Stimulated activated naive CD4-positive, alpha-beta T cell treated with Interleukin-2 at 50 U/mL for 16 hours (primary cell): Measurements from ENCODE around the gene RNASE4.
"Not testable (repeated sequence)": the region's sequence is repeated elsewhere in the genome, so short reads cannot be mapped to it uniquely, and the experiment has no call there.

Experiments
- DNase-seq: peaks from one replicate; lab custom pipeline; 2025; lab: John Stamatoyannopoulos, UW

The RNASE4 gene

GRCh38 chr14:20698934-20699333, 14.6 kb downstream of the RNASE4 start:
- DNase-seq = no peak

- no peak for DNase-seq
Measured at GRCh38 chr14:20699931-20700330, 15.6 kb downstream of the RNASE4 start.

GRCh38 chr14:20700965-20701364, 16.6 kb downstream of the RNASE4 start:
- DNase-seq = not testable (repeated sequence)

- DNase-seq = no peak
Measured at GRCh38 chr14:20706657-20707355, 22.4 kb downstream of the RNASE4 start.

GRCh38 chr14:20707622-20708021, 23.3 kb downstream of the RNASE4 start:
- DNase-seq = no peak

- DNase-seq = no peak
Measured at GRCh38 chr14:20711261-20711660, 26.9 kb downstream of the RNASE4 start.

- no peak for DNase-seq
Measured at GRCh38 chr14:20711685-20712084, 27.3 kb downstream of the RNASE4 start.

- DNase-seq = no peak
Measured at GRCh38 chr14:20712904-20713303, 28.5 kb downstream of the RNASE4 start.

GRCh38 chr14:20714593-20715250, 30.4 kb downstream of the RNASE4 start:
- no peak for DNase-seq

- no peak for DNase-seq
Measured at GRCh38 chr14:20719777-20720176, 35.4 kb downstream of the RNASE4 start.

- no peak for DNase-seq
Measured at GRCh38 chr14:20720741-20721140, 36.4 kb downstream of the RNASE4 start.

GRCh38 chr14:20722016-20722415, 37.7 kb downstream of the RNASE4 start:
- no peak for DNase-seq

- no peak for DNase-seq
Measured at GRCh38 chr14:20723488-20723887, 39.1 kb downstream of the RNASE4 start.

- DNase-seq = not testable (repeated sequence)
Measured at GRCh38 chr14:20726121-20726520, 41.8 kb downstream of the RNASE4 start.

- no peak for DNase-seq
Measured at GRCh38 chr14:20726531-20726930, 42.2 kb downstream of the RNASE4 start.

GRCh38 chr14:20730891-20731290, 46.5 kb downstream of the RNASE4 start:
- no peak for DNase-seq

- DNase-seq = no peak
Measured at GRCh38 chr14:20732477-20732876, 48.1 kb downstream of the RNASE4 start.

GRCh38 chr14:20732979-20733635, 48.7 kb downstream of the RNASE4 start:
- no peak for DNase-seq

GRCh38 chr14:20733684-20734429, 49.5 kb downstream of the RNASE4 start:
- no peak for DNase-seq

- DNase-seq = no peak
Measured at GRCh38 chr14:20734430-20734806, 50.1 kb downstream of the RNASE4 start.

- not testable (repeated sequence) for DNase-seq
Measured at GRCh38 chr14:20738292-20738691, 53.9 kb downstream of the RNASE4 start.

GRCh38 chr14:20742132-20742531, 57.8 kb downstream of the RNASE4 start:
- no peak for DNase-seq

- DNase-seq = no peak
Measured at GRCh38 chr14:20743556-20743955, 59.2 kb downstream of the RNASE4 start.
